BE2C (cell line): ENCODE data around the gene ESRRB.

Experiments used
- DNase-seq: peaks from one replicate; pipeline ENCODE4 v3.0.0-alpha.2; 2020
- H3K27me3 ChIP-seq: fragments of 250-450 bp; sonication (Bioruptor Pico); 2 replicates; pipeline ENCODE4 v1.5.1; 2020; ENCODE audit warnings: mild to moderate bottlenecking
- H3K36me3 ChIP-seq: fragments of 250-450 bp; sonication (Bioruptor Pico); 2 replicates; pipeline ENCODE4 v1.5.1; 2020; ENCODE audit warnings: mild to moderate bottlenecking
- H3K4me1 ChIP-seq: fragments of 250-450 bp; sonication (Bioruptor Pico); 2 replicates; pipeline ENCODE4 v1.5.1; 2020
- H3K4me3 ChIP-seq: 2 replicates; pipeline ENCODE4 v1.5.1; 2011; ENCODE audit warnings: low read depth, low read length
- H3K9me3 ChIP-seq: fragments of 250-450 bp; sonication (Bioruptor Pico); 2 replicates; pipeline ENCODE4 v1.5.1; 2020
- CTCF ChIP-seq: IDR thresholded peaks from 2 replicates; pipeline ENCODE4 v1.5.1; 2012; ENCODE audit warnings: mild to moderate bottlenecking, low read depth, low read length

ESRRB gene

GRCh38 chr14:76426161-76426696 is 50.3 kb downstream of the ESRRB start:
- peak; percentile 42 for DNase-seq
- Histone ChIP-seq H3K36me3 (no peaks in the 10 kb centered on the region), H3K4me3 (no peak overlapping the region), H3K9me3 (no peaks in the 10 kb centered on the region), H3K27me3 (no peaks in the 10 kb centered on the region), H3K4me1 (peaks cover 15% of the 10 kb centered on the region)
- TF ChIP-seq CTCF: no peak

- DNase-seq: peak; percentile 47
- Histone ChIP-seq H3K9me3 (no peaks in the 10 kb centered on the region), H3K4me3 (no peak overlapping the region), H3K4me1 (peaks cover 15% of the 10 kb centered on the region), H3K27me3 (no peaks in the 10 kb centered on the region), H3K36me3 (no peaks in the 10 kb centered on the region)
- TF ChIP-seq CTCF: no peak
Measured at GRCh38 chr14:76428611-76429010, 52.7 kb downstream of the ESRRB start.

- Histone ChIP-seq H3K4me1 (peaks cover 15% of the 10 kb centered on the region), H3K4me3 (no peak overlapping the region), H3K36me3 (no peaks in the 10 kb centered on the region), H3K9me3 (no peaks in the 10 kb centered on the region), H3K27me3 (no peaks in the 10 kb centered on the region)
- TF ChIP-seq CTCF: no peak
- no peak for DNase-seq
Measured at GRCh38 chr14:76430017-76430416, 54.1 kb downstream of the ESRRB start.

- H3K27me3 ChIP-seq: no peaks in the 10 kb centered on the region
- H3K36me3 ChIP-seq: no peaks in the 10 kb centered on the region
- no peak for DNase-seq
- no peak overlapping the region for H3K4me3 ChIP-seq
- peaks cover 15% of the 10 kb centered on the region for H3K4me1 ChIP-seq
- TF ChIP-seq CTCF: no peak
- H3K9me3 ChIP-seq: no peaks in the 10 kb centered on the region
Measured at GRCh38 chr14:76430475-76430980, 54.6 kb downstream of the ESRRB start.

- no peaks in the 10 kb centered on the region for H3K27me3 ChIP-seq
- no peak for TF ChIP-seq CTCF
- H3K4me3 ChIP-seq: no peak overlapping the region
- peaks cover 15% of the 10 kb centered on the region for H3K4me1 ChIP-seq
- no peaks in the 10 kb centered on the region for H3K9me3 ChIP-seq
- no peaks in the 10 kb centered on the region for H3K36me3 ChIP-seq
- no peak for DNase-seq
Measured at GRCh38 chr14:76431538-76431937, 55.6 kb downstream of the ESRRB start.

- TF ChIP-seq CTCF: no peak
- no peak for DNase-seq
- Histone ChIP-seq H3K4me3 (no peak overlapping the region), H3K9me3 (no peaks in the 10 kb centered on the region), H3K4me1 (peaks cover 10% of the 10 kb centered on the region), H3K36me3 (no peaks in the 10 kb centered on the region), H3K27me3 (no peaks in the 10 kb centered on the region)
Measured at GRCh38 chr14:76432827-76433752, 57.2 kb downstream of the ESRRB start.
